GM21723 (cell line): ENCODE data around the gene SNN.

Experiments
- ATAC-seq: cut with Tn5 transposase; IDR thresholded peaks from one replicate; pipeline ENCODE4 v1.9.1; 2021; ENCODE audit warnings: mild to moderate bottlenecking, moderate library complexity; ENCODE audit not compliant: unreplicated experiment

SNN gene

DNA sequence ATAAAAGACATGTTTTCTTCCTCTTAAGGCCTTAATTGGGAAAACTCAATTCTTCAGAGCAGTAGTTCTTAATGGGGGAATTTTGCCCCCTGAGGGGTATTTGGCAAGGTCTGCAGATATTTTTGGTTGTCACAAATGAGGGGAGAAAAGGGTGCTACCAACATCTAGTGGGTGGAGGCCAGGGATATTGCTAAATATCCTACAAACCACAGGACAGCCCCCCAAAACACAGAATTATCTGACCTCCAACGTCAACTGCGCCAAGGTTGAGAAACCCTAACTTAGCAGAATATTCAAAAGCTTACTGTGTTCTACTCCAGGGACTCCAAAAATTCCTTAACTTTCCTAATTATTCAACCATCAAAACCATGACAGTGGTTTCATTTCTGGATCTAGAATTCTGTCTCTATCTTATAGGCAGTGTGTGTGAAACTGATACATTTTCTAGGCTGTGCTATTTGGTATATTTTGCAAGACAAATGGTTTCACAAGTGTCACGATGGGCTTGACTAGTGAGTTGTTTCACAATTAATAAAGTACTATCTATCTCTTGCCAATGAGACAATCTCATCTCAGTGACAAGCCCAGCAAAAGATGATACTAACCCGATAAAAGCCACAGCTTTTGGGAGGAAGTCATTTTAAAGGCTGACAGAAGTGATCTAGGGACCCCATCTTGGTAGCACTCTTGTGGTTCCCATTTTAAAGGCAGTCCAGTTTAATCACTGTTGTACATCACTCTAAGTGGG lies 59.7 kb downstream of the SNN start:
- ATAC-seq = no peak
